Keratinocyte (primary cell): Measurements from ENCODE around the gene LSP1. TPM values are rescaled to one million over a fixed set of nuclear protein-coding genes. Genes with fewer than 3 reads are reported as not detected.

Experiments used
- DNase-seq: peaks from one replicate; pipeline ENCODE4 v3.0.0-alpha.2; 2011; ENCODE audit warnings: low read depth, missing footprints, low spot score
- FAIRE-seq: peaks from 2 replicates; lab custom pipeline; 2011; peaks lifted over from hg19 to GRCh38; lab: Jason Lieb, UNC
- H2AFZ ChIP-seq: 2 replicates; pipeline ENCODE4 v1.6.0; 2012; ENCODE audit warnings: low read length, control low read depth, inconsistent platforms; ENCODE audit not compliant: control insufficient read depth
- H3K27ac ChIP-seq: 2 replicates; pipeline ENCODE4 v1.5.1; 2011; ENCODE audit warnings: low read length; ENCODE audit not compliant: control insufficient read depth, insufficient read depth
- H3K27me3 ChIP-seq: 3 replicates; pipeline ENCODE4 v1.6.0; 2011; ENCODE audit warnings: low read length; ENCODE audit not compliant: control insufficient read depth, insufficient read depth; ENCODE audit errors: extremely low read depth
- H3K36me3 ChIP-seq, 2 experiments: 2 replicates in 1 of 2; 3 replicates in 1 of 2; pipeline ENCODE4 v1.5.1; 2011; ENCODE audit warnings: low read length in 2 of 2, mild to moderate bottlenecking in 1 of 2; ENCODE audit not compliant: control insufficient read depth in 2 of 2, insufficient read depth in 2 of 2; ENCODE audit errors: extremely low read depth in 1 of 2
- H3K4me1 ChIP-seq: 3 replicates; pipeline ENCODE4 v1.5.1; 2011; ENCODE audit warnings: low read length; ENCODE audit not compliant: control insufficient read depth, insufficient read depth; ENCODE audit errors: extremely low read depth
- H3K4me2 ChIP-seq: 3 replicates; pipeline ENCODE4 v1.6.0; 2011; ENCODE audit warnings: low read depth, low read length; ENCODE audit not compliant: control insufficient read depth, insufficient read depth; ENCODE audit errors: extremely low read depth
- H3K4me3 ChIP-seq, 3 experiments: fragments of 200-600 bp in 1 of 3; sonication (generic) in 1 of 3; 2 replicates in 2 of 3; 3 replicates in 1 of 3; pipeline ENCODE4 v1.5.1; 2011 to 2016; ENCODE audit warnings: low read length in 3 of 3, mild to moderate bottlenecking in 3 of 3, control low read depth in 2 of 3, inconsistent platforms in 1 of 3, low read depth in 1 of 3, mixed read lengths in 1 of 3, mixed run types in 1 of 3, moderate library complexity in 1 of 3; ENCODE audit not compliant: control insufficient read depth in 2 of 3, insufficient read depth in 2 of 3; ENCODE audit errors: extremely low read depth in 1 of 3
- H3K79me2 ChIP-seq: 2 replicates; pipeline ENCODE4 v1.6.0; 2012; ENCODE audit warnings: low read length; ENCODE audit not compliant: control insufficient read depth, insufficient read depth
- H3K9ac ChIP-seq: 3 replicates; pipeline ENCODE4 v1.6.0; 2011; ENCODE audit warnings: low read length; ENCODE audit not compliant: control insufficient read depth, insufficient read depth; ENCODE audit errors: extremely low read depth
- H3K9me1 ChIP-seq: 3 replicates; pipeline ENCODE4 v1.6.0; 2011; ENCODE audit warnings: low read length; ENCODE audit not compliant: control insufficient read depth, insufficient read depth; ENCODE audit errors: extremely low read depth
- H3K9me3 ChIP-seq: 2 replicates; pipeline ENCODE4 v1.5.1; 2012; ENCODE audit warnings: low read depth, low read length; ENCODE audit not compliant: control insufficient read depth
- H4K20me1 ChIP-seq: 3 replicates; pipeline ENCODE4 v1.6.0; 2011; ENCODE audit warnings: low read length; ENCODE audit not compliant: control insufficient read depth, insufficient read depth; ENCODE audit errors: extremely low read depth
- CTCF ChIP-seq, 3 experiments: IDR thresholded peaks in 1 of 3; conservative IDR thresholded peaks in 1 of 3; optimal IDR thresholded peaks in 1 of 3; 2 replicates in 2 of 3; 3 replicates in 1 of 3; pipeline versions ENCODE3 to v1.5.1; 2011; ENCODE audit warnings: low read length in 3 of 3, mild to moderate bottlenecking in 3 of 3, moderate library complexity in 2 of 3, control low read depth in 1 of 3, inconsistent platforms in 1 of 3; ENCODE audit not compliant: insufficient read depth in 2 of 3; ENCODE audit errors: extremely low read depth in 1 of 3
- EZH2 ChIP-seq: IDR thresholded peaks from one replicate; pipeline ENCODE4 v1.6.1; 2012; ENCODE audit warnings: inconsistent platforms, mild to moderate bottlenecking, low read length, moderate library complexity
- dilution Hi-C: fragments of 300-500 bp; cut with MboI; formaldehyde crosslinking; loops from one replicate; pipeline ENCODE4 v1.7.0; 2020; ENCODE audit warnings: low sequenced_read_pairs; ENCODE audit not compliant: extremely low pct_ligation_motif_present
- polyA plus RNA-seq, 5 experiments: library from polyadenylated mRNA; depleted of rRNA in 3 of 5; stranded (reverse) in 3 of 5; stranded (forward) in 1 of 5; unstranded in 1 of 5; fragments of >200 nt; gene quantifications; 1 replicate in 1 of 5; 2 replicates in 3 of 5; 3 replicates in 1 of 5; pipeline versions ENCODE4 v1.2.1 to v1.2.3, GENCODE V29; 2011 to 2012; ENCODE audit warnings: missing spikeins in 2 of 5, low read depth in 1 of 5, low replicate concordance in 1 of 5

Gene LSP1
- polyA plus RNA-seq, 1 donor (not counting 4 experiments of a cell fraction or from before 2014, with no cell fraction given) = 0.94 TPM

GRCh38 chr11:1871531-1871930 is 18.6 kb downstream of the LSP1 start:
- DNase-seq (no peak), FAIRE-seq (no peak)
- no peak overlapping the region for H3K9ac ChIP-seq
- dilution Hi-C loops = no loop called here
- TF ChIP-seq EZH2 = no peak
- TF ChIP-seq CTCF (optimal IDR thresholded peaks at IDR 0.05 in 1 of 3, IDR thresholded peaks at IDR 0.05 in 1 of 3, conservative IDR thresholded peaks at IDR 0.05 in 1 of 3; ENCODE audit: extremely low read depth in 1 of 3, insufficient read depth in 2 of 3, low read length in 3 of 3) = no peak
- H3K4me3 ChIP-seq = no peak overlapping the region
- H3K36me3 ChIP-seq = no peaks in the 10 kb centered on the region
- no peaks in the 10 kb centered on the region for H4K20me1 ChIP-seq
- no peaks in the 10 kb centered on the region for H3K9me3 ChIP-seq
- H3K4me2 ChIP-seq = no peak overlapping the region
- H3K9me1 ChIP-seq = no peaks in the 10 kb centered on the region
- H2AFZ ChIP-seq = no peak overlapping the region
- H3K27me3 ChIP-seq = peaks cover 29% of the 10 kb centered on the region
- peaks cover 20% of the 10 kb centered on the region for H3K4me1 ChIP-seq
- H3K79me2 ChIP-seq = no peaks in the 10 kb centered on the region
- no peak overlapping the region for H3K27ac ChIP-seq

DNA sequence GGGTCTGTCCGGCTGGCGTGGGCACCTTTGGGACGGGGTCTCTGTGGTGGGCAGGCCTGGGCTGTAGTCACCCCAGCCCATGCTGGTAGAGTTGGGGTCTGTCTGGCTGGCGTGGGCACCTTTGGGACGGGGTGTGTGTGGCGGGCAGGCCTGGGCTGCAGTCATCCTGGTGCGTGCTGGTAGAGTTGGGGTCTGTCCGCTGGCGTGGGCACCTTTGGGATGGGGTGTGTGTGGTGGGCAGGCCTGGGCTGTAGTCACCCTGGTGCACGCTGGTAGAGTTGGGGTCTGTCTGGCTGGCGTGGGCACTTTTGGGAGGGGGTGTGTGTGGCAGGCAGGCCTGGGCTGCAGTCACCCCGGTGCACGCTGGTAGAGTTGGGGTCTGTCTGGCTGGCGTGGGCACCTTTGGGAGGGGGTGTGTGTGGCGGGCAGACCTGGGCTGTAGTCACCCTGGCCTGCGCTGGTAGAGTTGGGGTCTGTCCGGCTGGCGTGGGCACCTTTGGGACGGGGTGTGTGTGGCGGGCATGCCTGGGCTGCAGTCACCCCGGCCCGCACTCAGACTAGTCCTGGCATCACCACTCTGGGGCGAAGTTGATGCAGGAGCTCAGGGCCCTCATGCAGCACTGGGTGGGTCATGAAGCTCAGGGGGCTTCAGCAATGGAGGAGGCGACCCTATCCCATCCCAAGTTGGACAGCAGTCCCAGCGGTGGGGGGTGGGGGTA is 19.5 kb downstream of the LSP1 start:
- peaks cover 26% of the 10 kb centered on the region for H3K4me1 ChIP-seq
- no peak overlapping the region for H3K9ac ChIP-seq
- H3K27ac ChIP-seq = no peak overlapping the region
- no peak overlapping the region for H2AFZ ChIP-seq
- peaks cover 29% of the 10 kb centered on the region for H3K27me3 ChIP-seq
- H3K4me2 ChIP-seq = no peak overlapping the region
- no peaks in the 10 kb centered on the region for H3K9me3 ChIP-seq
- H3K36me3 ChIP-seq = no peaks in the 10 kb centered on the region
- H4K20me1 ChIP-seq = no peaks in the 10 kb centered on the region
- no peak overlapping the region for H3K4me3 ChIP-seq
- TF ChIP-seq CTCF (optimal IDR thresholded peaks at IDR 0.05 in 1 of 3, IDR thresholded peaks at IDR 0.05 in 1 of 3, conservative IDR thresholded peaks at IDR 0.05 in 1 of 3; ENCODE audit: extremely low read depth in 1 of 3, insufficient read depth in 2 of 3, low read length in 3 of 3) = no peak
- no peak for TF ChIP-seq EZH2
- dilution Hi-C loops = no loop called here
- H3K79me2 ChIP-seq = no peaks in the 10 kb centered on the region
- H3K9me1 ChIP-seq = no peaks in the 10 kb centered on the region
- DNase-seq (no peak), FAIRE-seq (no peak)
